ENCODE results near the gene F2RL3. TPM values are rescaled to one million over a fixed set of nuclear protein-coding genes. Genes with fewer than 3 reads are reported as not detected.
A peak's percentile ranks its signal among the peaks of the same experiment; 100 is the strongest.

Gene F2RL3
- total RNA-seq, 2 donors from 2014 or later = 1.2 to 4.6 TPM

DNA sequence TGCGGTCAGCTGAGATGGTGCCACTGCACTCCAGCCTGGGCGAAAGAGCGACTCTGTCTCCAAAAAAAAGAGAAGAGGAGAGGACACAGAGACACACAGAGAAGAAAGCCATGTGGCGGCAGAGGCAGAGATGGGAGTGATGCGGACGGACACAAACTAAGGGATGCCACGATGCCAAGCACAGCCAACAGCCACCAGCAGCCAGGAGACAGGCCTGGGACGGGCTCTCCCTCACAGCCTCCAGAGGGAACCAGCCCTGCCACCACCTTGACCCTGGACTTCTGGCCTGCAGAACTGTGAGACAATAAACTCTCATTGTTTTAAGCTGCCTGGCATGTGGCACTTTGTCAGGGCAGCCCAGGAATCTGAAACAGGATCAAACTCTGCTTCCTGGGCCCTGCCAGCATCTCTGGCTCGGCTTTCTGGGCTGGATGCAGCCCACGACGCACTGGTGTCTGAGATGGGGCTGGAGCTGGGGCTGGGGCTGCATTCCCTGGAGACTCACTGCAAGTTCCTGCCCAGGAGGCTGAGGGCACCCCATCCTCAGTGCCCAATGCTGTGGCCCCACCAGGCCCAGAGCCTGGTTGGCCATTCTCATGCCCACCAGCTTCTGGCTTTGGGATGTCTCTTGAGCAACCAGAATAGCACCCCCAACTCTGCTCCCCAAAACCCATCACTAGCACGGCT lies 3.0 kb downstream of the F2RL3 start:
- intact Hi-C loops (cut with DNase I) = loop anchor here in 1 of 2 donors (5.0 kb wide), 1 partner anchor 985 kb away; no protein-coding TSS in a partner anchor

DNA sequence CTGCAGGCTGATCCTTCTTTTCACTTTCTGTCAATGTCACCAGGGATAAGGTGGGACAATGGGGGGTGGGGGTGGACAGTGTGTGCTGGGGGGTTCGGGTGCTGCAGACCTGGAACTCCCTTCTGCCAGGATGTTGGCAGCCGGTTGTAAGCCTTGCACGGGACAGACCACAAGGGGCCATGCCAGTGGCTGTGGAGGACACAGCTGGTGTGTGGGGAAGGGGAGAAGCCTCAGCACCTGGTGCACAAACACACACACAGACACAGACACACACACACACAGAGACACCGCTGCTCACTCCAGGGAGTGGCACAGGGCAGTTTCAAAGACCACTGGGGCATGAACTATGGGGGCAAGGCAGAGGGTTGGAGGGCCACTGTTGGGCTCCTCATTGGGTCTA lies 3.6 kb downstream of the F2RL3 start:
- intact Hi-C loops (cut with DNase I) = loop anchor here in 1 of 2 donors (5.0 kb wide), 1 partner anchor 985 kb away; no protein-coding TSS in a partner anchor
- DNase-seq (ENCODE audit: low spot score) = no peak

More for the DNA sequence above, 3.0 kb downstream of the F2RL3 start:
- no peak for DNase-seq (ENCODE audit: low spot score)

DNA sequence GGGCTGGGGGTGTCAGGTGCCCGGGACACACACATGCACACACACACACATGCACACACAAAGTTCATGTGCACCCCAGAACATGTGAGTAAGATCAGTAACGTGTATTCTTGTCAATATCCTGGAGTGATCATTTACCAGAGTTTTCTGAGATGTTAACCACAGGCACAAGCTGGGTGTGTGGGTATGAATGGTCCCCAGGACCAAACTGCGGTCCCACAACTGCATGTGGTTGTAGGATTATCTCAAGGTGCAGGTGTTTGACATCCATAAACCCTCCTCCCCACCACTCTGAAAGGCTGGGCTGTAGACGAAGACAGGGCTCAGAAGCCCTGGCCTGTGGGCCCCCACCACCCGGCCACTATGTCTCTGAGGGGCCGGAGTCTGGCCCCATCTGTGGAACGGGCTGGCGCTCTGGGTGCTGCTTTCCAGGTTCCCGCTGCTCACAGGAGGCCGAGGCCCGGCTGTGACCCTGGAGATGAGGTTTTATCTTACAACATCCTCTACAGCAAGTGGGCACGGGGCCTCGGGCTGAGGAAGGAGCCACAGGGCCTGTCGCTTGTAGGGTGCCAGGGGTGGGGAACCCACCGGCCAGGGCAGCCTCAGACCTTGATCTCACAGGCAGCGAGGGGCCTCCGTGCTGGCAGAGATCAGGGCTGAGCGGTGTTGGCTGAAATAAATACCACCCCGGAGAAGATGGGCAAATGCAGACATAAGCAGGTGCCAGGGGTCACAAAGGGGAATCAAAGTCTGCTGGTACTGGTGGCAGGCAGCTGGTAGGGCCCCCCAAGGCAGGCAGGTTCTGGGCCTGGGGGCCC lies 4.3 kb downstream of the F2RL3 start:
- intact Hi-C loops (cut with DNase I) = loop anchor here in 1 of 2 donors (5.0 kb wide), 1 partner anchor 984 kb away; no protein-coding TSS in a partner anchor
- no peak for DNase-seq (ENCODE audit: low spot score)

DNA sequence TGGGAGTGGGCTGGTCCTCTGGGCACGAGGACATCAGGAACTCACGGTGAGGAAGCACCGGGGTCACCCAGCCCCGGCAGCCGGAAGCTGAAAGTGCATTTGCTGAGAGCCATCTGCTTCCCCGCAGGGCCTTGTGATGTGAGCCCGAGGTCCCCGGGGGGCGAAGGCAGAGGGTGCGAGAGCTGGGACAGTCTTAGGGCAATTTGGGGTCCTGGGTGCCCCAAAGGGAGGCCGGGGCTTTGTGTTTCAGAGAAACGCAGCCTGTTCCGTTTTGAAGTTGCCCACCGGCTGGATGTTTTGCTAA lies 4.8 kb downstream of the F2RL3 start:
- intact Hi-C loops (cut with DNase I) = loop anchor here in 1 of 2 donors (5.0 kb wide), 1 partner anchor 984 kb away; no protein-coding TSS in a partner anchor
- no peak for DNase-seq (ENCODE audit: low spot score)

DNA sequence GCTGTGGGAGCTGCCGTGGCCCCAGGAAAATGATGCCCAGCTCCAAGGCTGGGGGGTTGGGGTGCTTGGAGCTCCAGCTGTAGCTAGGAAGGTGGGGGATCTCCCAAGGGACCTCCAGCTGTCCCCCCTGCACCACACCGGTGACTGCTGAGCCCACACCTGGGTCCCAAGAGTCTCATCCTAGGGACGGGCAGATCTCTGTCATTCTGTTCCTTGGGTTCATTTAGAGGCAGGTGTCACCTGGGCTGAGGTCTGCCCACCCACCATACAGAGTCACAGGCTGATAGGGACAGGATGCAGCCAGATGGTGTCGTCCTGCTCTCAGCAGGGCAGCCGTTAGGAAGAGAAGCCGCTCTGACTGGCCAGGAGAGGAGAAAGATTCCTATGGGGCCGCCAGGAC lies 5.3 kb downstream of the F2RL3 start:
- DNase-seq (ENCODE audit: low spot score) = no peak
- intact Hi-C loops (cut with DNase I) = loop anchor here in 1 of 2 donors (5.0 kb wide), 1 partner anchor 983 kb away; no protein-coding TSS in a partner anchor

DNA sequence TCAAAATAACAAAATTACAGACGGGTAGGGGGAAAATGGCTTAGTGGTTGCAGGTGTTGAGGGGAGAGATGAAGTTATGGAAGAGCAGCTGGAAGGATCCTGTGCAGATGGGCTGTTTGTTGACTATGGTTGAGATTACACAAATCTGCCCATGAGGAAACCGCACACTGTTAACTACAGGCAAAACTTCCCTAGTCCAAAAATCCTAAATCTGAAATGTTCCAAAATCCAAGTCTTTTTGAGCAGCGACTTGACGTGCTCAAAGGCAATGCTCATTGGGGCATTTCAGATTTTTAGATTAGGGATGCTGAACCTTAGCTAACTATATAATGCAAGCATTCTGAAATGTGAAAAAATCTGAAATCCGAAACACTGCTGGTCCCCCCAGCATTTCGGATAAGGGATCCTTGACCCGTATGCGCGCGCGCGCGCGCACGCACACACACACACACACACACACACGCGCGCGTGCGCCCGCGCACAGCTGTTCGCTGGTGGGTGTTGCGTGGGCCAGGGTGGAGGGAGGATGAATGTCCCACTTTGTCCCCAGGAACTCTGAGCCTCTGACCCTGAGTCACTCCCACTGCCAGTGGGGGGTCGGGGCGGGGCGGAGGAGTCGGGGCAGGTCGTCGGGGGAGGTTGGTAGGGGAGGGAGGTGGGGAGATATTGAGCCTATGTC lies 6.8 kb downstream of the F2RL3 start:
- intact Hi-C loops (cut with DNase I) = no loop called here
- DNase-seq (ENCODE audit: low spot score) = no peak

DNA sequence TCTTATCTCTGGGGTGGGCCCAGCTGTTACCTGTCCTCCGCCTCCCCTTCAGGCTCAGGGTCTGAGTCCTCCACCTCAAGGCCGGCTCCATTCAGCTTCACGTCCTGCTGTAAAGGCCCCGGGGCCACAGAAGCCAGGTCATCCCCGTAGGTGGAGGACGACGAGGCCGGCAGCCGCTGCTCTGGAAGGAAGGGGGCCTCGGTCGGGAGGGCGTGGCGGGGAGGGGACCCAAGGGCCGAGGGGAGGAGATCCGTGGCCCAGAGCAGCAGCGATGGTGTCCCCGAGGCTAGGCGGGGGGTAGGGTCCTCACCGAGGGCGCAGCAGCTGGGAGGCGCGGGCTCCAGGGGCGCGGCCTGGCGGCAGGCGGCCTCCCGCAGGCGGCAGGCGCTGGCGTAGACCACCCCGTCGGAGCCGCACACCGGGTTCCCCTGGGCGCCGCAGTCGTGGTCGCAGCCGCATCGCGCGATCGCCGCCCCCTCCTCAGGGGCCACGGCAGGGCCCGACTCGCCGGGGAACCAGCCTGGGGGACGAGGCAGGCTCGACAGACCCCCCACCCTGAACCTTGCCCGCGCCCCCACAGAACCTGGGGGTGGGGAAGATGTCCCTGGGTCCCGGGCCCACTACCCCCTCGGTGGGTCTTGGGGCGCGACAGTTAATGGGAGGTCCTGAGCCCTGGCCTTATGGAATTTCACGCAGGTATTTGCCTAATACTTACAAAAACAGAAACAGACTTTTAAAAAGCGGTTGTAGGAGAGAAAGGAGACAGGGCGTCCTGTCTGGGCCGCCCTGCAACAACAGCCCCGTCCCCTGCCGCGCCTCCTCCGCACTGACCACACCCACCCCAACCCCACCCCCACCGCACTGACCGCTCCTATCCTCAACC lies 7.6 kb downstream of the F2RL3 start:
- no peak for DNase-seq (ENCODE audit: low spot score)
- intact Hi-C loops (cut with DNase I) = no loop called here

DNA sequence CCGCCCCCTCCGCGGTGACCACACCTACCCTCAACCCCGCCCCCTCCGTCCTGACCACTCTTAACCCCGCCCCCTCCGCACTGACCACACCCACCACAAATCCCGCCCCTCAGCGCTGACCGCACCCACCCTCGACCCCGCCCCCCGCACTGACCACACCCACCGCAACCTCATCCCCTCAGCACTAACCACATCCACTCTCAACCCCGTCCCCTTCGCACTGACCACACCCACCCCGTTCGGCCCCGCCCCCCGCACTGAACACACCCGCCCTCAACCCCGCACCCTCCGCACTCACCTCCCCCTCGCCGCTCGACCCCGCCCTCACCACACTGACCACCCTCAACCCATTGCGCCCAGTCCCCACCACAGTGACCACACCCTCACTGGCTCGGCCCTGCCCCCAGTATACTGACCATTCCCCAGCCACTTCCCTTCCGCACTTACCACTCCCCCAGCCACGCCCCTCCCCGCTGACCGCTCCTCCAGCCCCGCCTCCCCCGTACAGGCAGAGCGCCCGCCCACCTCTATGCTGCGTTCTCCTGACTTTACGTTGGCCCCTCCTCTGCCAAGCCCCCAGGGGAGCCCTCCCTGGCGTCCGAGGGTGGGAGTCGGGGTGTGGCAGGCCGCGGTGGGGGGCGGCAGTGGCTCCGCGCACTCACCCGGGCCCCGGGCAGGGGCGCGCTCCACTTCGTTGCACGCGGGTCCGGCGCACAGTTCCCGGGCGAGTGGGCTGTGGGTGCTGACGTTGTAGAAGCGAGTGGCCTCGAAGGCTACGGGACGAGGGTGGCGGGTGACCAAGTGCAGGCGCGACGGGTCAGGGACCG lies 8.4 kb downstream of the F2RL3 start:
- peak; percentile 98 for DNase-seq (ENCODE audit: low spot score)
- intact Hi-C loops (cut with DNase I) = no loop called here

DNA sequence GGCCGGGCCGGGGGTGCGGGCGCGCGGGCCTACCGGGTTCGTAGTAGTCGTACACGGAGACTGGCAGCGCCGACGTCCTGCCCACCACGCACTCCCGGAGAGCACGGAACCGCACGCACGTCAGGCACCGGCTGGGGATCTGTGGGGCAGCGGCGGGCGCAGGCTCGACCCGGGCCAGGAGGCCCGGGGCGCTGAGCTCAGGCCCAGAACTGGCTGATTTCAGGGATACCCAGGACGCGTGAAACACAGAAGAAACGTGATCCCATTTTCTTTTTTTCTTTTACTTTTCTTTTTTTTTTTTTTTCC lies 9.0 kb downstream of the F2RL3 start:
- no peak for DNase-seq (ENCODE audit: low spot score)
- intact Hi-C loops (cut with DNase I) = no loop called here

DNA sequence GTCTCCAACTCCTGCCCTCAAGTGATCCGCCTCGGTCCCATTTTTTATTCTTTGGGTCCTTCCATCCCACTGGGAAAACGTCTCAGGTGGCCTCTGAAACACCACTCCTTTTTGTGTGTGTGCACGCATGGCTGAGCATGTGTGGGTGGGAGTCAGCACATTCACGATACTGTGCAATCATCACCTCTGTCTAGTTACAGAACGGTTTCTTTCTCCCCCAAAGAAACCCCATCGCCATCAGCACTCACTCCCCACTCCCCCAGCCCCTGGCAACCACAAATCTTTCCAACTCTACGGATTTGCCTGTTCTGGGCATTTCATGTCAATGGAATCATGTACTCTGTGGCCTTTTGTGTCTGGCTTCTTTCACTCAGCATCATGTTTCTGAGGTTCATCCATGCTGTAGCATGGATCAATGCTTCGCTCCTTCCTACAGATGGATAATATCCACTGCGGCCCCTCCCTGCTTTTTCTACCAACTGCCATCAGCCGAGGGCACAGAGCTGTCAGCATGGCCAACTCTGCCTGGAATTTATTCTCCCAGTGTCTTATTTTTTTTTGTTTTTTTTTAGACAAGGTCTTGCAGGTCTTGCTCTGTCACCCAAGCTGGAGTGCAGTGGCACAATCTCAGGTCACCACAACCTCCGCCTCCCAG lies 9.7 kb downstream of the F2RL3 start:
- DNase-seq (ENCODE audit: low spot score) = no peak
- intact Hi-C loops (cut with DNase I) = no loop called here

DNA sequence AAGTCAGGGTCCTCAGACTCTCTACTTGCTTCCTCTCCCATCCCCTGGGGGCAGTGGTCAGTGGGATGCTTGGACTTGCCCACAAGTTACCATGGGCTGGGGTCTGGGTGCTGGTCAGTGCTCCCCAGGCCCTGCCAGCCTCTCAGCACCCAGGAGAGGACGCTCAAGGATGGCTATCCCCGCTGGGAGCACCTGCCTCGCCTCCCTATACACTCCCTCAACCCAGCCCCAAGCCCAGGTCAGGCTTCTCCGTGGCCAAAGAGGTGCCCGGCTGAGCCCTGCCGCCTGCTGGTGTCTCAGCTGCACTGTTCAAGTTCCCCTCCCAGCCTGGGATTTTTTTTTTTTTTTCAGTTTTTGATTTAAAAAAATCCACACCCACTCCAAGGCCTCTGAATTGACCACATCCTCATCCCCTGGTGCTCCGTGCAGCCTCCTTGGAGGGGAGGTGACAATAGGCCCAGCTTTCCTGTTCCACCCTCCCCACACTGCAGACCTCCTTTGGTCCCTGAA lies 10.8 kb downstream of the F2RL3 start:
- intact Hi-C loops (cut with DNase I) = no loop called here
- DNase-seq (ENCODE audit: low spot score) = no peak

DNA sequence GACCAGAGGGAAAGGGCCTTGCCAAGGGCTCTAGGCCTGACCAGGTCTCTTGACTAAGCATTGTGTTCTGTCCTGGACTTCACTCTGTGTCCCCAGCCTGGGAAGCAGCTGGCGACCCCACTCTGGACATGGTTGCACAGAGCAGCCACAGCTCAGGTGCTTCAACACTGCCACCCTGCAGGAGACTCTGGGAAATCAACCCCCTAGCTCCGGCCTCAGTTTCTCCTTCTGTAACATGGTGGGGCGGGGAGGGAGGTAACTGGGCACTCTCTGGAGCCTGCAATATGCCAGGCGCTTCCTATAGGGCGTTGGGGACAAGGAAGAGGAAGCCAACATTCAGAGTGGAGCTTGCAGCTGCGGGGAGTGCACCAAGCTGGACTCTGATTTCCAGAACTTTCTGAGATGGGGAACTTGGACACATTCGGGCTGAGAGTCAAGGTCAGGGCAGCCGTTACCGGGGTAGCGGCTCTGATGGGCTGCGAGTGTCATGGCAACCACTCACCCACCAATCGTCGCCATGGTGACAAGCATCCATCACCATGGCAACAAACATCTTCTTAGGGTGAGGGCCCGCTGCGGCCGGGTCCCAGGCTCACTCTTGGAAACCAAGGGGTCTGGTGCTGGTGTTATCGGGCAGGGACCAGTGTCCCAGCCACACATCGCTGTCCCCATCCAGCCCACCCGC lies 12.8 kb downstream of the F2RL3 start:
- intact Hi-C loops (cut with DNase I) = no loop called here
- no peak for DNase-seq (ENCODE audit: low spot score)

DNA sequence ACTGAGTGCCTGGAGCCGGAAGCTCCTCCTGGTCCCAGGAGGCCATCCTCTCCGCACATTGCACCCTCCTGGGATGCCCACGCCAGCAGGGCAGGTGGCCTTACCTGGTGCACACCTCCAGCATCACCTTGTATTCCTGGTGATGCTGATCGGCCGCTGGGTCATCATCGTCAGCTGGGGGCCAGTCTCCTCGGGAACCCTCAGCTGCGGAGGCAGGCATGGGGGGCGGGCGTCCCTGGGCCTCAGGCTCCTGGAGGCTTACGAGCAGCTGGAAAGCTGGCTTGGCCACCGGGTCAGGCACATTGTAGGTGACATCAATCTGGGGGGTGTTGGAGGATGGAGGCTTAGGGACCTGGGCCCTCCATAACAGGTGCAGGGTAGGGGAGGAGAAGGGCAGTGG lies 13.7 kb downstream of the F2RL3 start:
- no peak for DNase-seq (ENCODE audit: low spot score)
- intact Hi-C loops (cut with DNase I) = no loop called here

DNA sequence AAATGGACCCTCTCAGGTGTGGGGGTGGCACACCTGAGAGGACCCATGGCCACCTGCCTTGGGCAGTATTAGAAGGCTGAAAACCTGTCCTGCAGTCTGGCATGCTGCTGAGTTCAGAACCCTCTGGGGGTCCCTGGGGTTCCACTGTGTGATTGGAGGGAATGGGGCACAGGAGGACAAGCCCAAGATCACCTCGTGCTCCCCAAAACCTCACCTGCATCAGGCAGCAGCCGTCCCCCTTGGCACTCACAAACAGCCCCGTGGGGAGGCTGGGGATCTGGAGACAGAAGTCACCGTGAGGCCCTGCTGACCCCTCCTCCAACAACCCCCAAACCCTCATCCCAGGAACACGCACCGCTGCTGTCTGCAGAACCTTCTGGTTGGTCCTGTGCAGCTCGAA lies 14.5 kb downstream of the F2RL3 start:
- DNase-seq (ENCODE audit: low spot score) = no peak
- intact Hi-C loops (cut with DNase I) = no loop called here

DNA sequence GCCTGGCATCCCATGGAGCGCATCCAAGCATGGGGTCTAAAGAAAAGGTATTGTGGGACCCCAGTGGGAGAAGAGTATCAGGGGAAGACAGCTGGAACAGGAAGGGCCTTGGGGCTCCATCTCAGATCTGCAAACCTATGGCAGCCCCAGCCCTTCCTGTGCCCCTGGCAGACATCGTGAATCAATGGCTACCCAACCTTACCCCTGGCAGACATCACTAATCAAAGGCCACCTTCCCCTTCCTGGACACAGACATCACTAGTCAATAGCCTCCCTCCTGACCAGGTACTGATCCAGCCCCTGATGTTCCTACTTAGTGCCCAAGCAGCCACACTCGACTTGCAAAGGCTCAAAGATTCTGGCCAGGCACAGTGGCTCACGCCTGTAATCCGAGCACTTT lies 15.8 kb downstream of the F2RL3 start:
- intact Hi-C loops (cut with DNase I) = no loop called here
- no peak for DNase-seq (ENCODE audit: low spot score)

DNA sequence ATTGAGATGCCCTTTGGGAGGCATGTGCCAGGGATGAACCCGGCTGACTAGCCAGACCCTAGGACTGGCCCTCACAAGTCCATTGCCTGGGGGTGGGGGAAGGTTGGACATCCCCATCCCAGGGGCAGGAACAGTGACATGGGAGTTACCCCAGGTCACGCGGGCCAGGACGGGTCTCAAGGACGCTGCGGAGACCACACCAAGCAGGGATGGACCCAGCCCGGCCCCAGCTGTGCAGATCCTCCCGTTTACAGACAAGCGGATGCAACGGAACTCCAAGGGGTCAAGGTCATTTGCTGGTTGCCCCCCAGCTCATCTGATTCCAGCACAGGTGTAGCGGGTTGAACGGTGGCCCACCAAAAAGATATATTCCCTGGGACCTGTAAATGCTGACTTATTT lies 20.0 kb downstream of the F2RL3 start:
- no peak for DNase-seq (ENCODE audit: low spot score)
- intact Hi-C loops (cut with DNase I) = no loop called here

DNA sequence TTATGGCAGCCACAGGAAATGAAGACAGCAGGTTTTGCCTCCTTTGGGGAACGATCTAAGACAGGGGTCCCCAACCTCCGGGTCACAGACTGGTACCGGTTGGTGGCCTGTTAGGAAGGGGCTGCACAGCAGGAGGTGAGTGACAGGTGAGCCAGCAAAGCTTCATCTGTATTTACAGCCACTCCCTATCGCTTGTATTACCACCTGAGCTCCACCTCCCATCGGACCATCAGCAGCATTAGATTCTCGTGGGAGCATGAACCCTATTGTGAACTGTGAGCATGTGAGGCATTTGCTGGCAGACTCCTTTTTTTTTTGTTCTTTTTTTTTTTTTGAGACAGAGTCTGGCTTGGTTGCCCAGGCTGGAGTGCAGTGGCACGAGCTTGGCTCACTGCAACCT lies 22.2 kb downstream of the F2RL3 start:
- DNase-seq (ENCODE audit: low spot score) = no peak
- intact Hi-C loops (cut with DNase I) = no loop called here
